Measurements from ENCODE around the gene SNAP47.

The SNAP47 gene

GRCh38 chr1:227808566-227808965 lies 73.3 kb downstream of the SNAP47 start:
- FAIRE-seq, result no peak

GRCh38 chr1:227809026-227809425 lies 73.8 kb downstream of the SNAP47 start:
- FAIRE-seq, result no peak

GRCh38 chr1:227813962-227814361 lies 78.7 kb downstream of the SNAP47 start:
- FAIRE-seq, result no peak

GRCh38 chr1:227815468-227816409 lies 80.5 kb downstream of the SNAP47 start, which contains the start of gene PRSS38:
TSS of gene PRSS38 (plus strand) at chr1:227815675. CDS start at chr1:227815717, 42 bp downstream.
- no peak for FAIRE-seq

- no peak for FAIRE-seq
These were observed 81.7 kb downstream of the SNAP47 start for GRCh38 chr1:227816750-227817446.

- no peak for FAIRE-seq
These were observed 88.3 kb downstream of the SNAP47 start for GRCh38 chr1:227823537-227823936.

- FAIRE-seq, result no peak
These were observed 89.0 kb downstream of the SNAP47 start for GRCh38 chr1:227824204-227824603.

- FAIRE-seq, result no peak
These were observed 93.6 kb downstream of the SNAP47 start for GRCh38 chr1:227828786-227829185.
